GM12878 (cell line): Measurements from ENCODE around the gene HOXD9. TPM values are rescaled to one million over a fixed set of nuclear protein-coding genes. Genes with fewer than 3 reads are reported as not detected.

Experiments
- ATAC-seq: fragments of 200-7000 bp; cut with Tn5 transposase; 3 replicates; pipeline ENCODE4 v1.9.1; 2020; ENCODE audit warnings: mild to moderate bottlenecking, moderate library complexity
- BruUV-seq: library from RNA; stranded (reverse); fragments of 400-500 nt; replicated peaks from 2 replicates; lab custom pipeline; 2021; lab: Mats Ljungman, UMichigan
- CTCF ChIA-PET: fragments of 300-600 bp; sonication (Branson Sonifier 250); formaldehyde crosslinking; extraction: SDS; loops from one replicate; lab custom pipeline; 2021; ENCODE audit warnings: inconsistent platforms; lab: Yijun Ruan, JAX
- POLR2A ChIA-PET: fragments of 350-600 bp; formaldehyde crosslinking; extraction: SDS; loops from one replicate; lab custom pipeline; 2021; ENCODE audit warnings: inconsistent platforms; lab: Charles Lee
- RAD21 ChIA-PET: fragments of 300-600 bp; sonication (Branson Sonifier 250); formaldehyde crosslinking; loops from one replicate; lab custom pipeline; 2023; ENCODE audit warnings: antibody characterized with exemption; ENCODE audit not compliant: unreplicated experiment; lab: Charles Lee
- SMC1A ChIA-PET: fragments of 300-600 bp; sonication (Branson Sonifier 250); formaldehyde crosslinking; loops from one replicate; lab custom pipeline; 2023; ENCODE audit not compliant: unreplicated experiment, uncharacterized antibody; lab: Charles Lee
- DNase-seq: peaks from one replicate; pipeline ENCODE4 v3.0.0-alpha.2; 2011; ENCODE audit warnings: low read depth, low spot score
- FAIRE-seq: peaks from 3 replicates; lab custom pipeline; 2011; peaks lifted over from hg19 to GRCh38; lab: Jason Lieb, UNC
- H2AFZ ChIP-seq: 2 replicates; pipeline ENCODE4 v1.6.0; 2011; ENCODE audit warnings: low read depth, low read length, control low read depth; ENCODE audit not compliant: control insufficient read depth
- H3K27ac ChIP-seq: 2 replicates; pipeline ENCODE4 v1.5.1; 2011; ENCODE audit warnings: control low read depth; ENCODE audit not compliant: control insufficient read depth, insufficient read depth
- H3K27me3 ChIP-seq, 2 experiments: replicated peaks in 1 of 2; 2 replicates each; pipeline versions ENCODE4 v1.6.0 to v1.6.1; 2011; ENCODE audit warnings: low read length in 1 of 2; ENCODE audit not compliant: control insufficient read depth in 2 of 2, insufficient read depth in 2 of 2
- H3K36me3 ChIP-seq, 2 experiments: 2 replicates each; pipeline ENCODE4 v1.5.1; 2011; ENCODE audit warnings: low read length in 1 of 2; ENCODE audit not compliant: control insufficient read depth in 2 of 2, insufficient read depth in 2 of 2
- H3K4me1 ChIP-seq: 2 replicates; pipeline ENCODE4 v1.6.1; 2011; ENCODE audit warnings: mild to moderate bottlenecking, low read length, moderate library complexity, mixed read lengths; ENCODE audit not compliant: control insufficient read depth, insufficient read depth
- H3K4me2 ChIP-seq: 2 replicates; pipeline ENCODE4 v1.6.0; 2011; ENCODE audit warnings: control low read depth; ENCODE audit not compliant: control insufficient read depth, insufficient read depth
- H3K4me3 ChIP-seq: fragments of 200-600 bp; sonication (generic); 2 replicates; pipeline ENCODE4 v1.5.1; 2016
- H3K79me2 ChIP-seq: 2 replicates; pipeline ENCODE4 v1.6.0; 2011; ENCODE audit warnings: low read length; ENCODE audit not compliant: control insufficient read depth, insufficient read depth
- H3K9ac ChIP-seq: 2 replicates; pipeline ENCODE4 v1.8.0; 2011; ENCODE audit warnings: low read length, control low read depth, mixed read lengths; ENCODE audit not compliant: control insufficient read depth, insufficient read depth
- H3K9me3 ChIP-seq: replicated peaks from 3 replicates; pipeline ENCODE4 v1.5.1; 2011; ENCODE audit warnings: mild to moderate bottlenecking, low read length; ENCODE audit not compliant: control insufficient read depth, insufficient read depth
- H4K20me1 ChIP-seq: 2 replicates; pipeline ENCODE4 v1.6.0; 2011; ENCODE audit not compliant: control insufficient read depth, insufficient read depth
- BRCA1 ChIP-seq: IDR thresholded peaks from 2 replicates; pipeline ENCODE4 v1.6.1; 2011; ENCODE audit warnings: low read depth, low read length, improper control_type of control experiment
- CHD1 ChIP-seq: IDR thresholded peaks from 2 replicates; pipeline ENCODE4 v1.6.1; 2012; ENCODE audit warnings: low read depth, low read length, improper control_type of control experiment
- CUX1 ChIP-seq: IDR thresholded peaks from 2 replicates; pipeline ENCODE4 v1.6.1; 2012; ENCODE audit warnings: improper control_type of control experiment, low read depth, low read length; ENCODE audit not compliant: insufficient replicate concordance
- EED ChIP-seq: sonication (generic); IDR thresholded peaks from 2 replicates; pipeline ENCODE4 v1.6.1; 2016; ENCODE audit warnings: antibody characterized with exemption, low read depth
- IRF4 ChIP-seq: IDR thresholded peaks from 2 replicates; pipeline ENCODE4 v1.6.1; 2011; ENCODE audit warnings: low read depth, low read length
- USF2 ChIP-seq: IDR thresholded peaks from 2 replicates; pipeline ENCODE4 v1.6.1; 2011; ENCODE audit warnings: low read depth, low read length, improper control_type of control experiment, borderline replicate concordance
- WGBS: methylation state at CpG from one replicate; pipeline ENCODE4 v1.1.6; 2016; ENCODE audit warnings: low lambda C conversion rate; ENCODE audit not compliant: insufficient replicate concordance, insufficient coverage; ENCODE audit errors: missing lambda C conversion rate; 5-methylcytosine and 5-hydroxymethylcytosine counted together
- in situ Hi-C: fragments of 300-500 bp; cut with MboI; formaldehyde crosslinking; loops from 9 replicates; pipeline ENCODE4 v1.14.3; 2018; ENCODE audit warnings: mixed read lengths
- intact Hi-C: fragments of 100-400 bp; cut with micrococcal nuclease; formaldehyde crosslinking; loops from one replicate; pipeline ENCODE4 v1.14.2; 2022; ENCODE audit not compliant: unreplicated experiment
- polyA plus RNA-seq, 11 experiments: library from polyadenylated mRNA; depleted of rRNA in 4 of 11; unstranded in 6 of 11; stranded (reverse) in 5 of 11; fragments of >200 nt; fragmentation: Nextera tagmentation in 4 of 11; fragmentation: Illumina TruSeq in 1 of 11; extraction: Ambion mirVana in 4 of 11; extraction: Trizol in 1 of 11; gene quantifications; 1 replicate in 1 of 11; 2 replicates in 10 of 11; pipeline versions ENCODE4 v1.2.1 to v1.2.3, GENCODE V29; 2011 to 2016; ENCODE audit warnings: inconsistent platforms in 2 of 11, missing spikeins in 2 of 11, low read depth in 1 of 11
- total RNA-seq, 4 experiments: library from RNA; depleted of rRNA in 3 of 4; stranded (reverse); fragments of >200 nt in 3 of 4; fragmentation: Illumina TruSeq in 1 of 4; extraction: Trizol in 1 of 4; gene quantifications; 2 replicates each; pipeline versions ENCODE4 v1.2.1 to v1.2.3, GENCODE V29; 2013 to 2021

HOXD9 gene
- total and polyA plus RNA-seq, 10 of the 15 experiments (the other 5 are each of a cell fraction or from before 2014, with no cell fraction given) = not detected

GRCh38 chr2:176120364-176121189 is 1.9 kb upstream of the HOXD9 start:
- ChIA-PET RAD21 (no interaction called here), SMC1A (no interaction called here), POLR2A (no interaction called here), CTCF (interaction anchor here (0.6 to 1.4 kb wide), 5 partner anchors 10 to 531 kb away, joined by 3 to 7 read pairs (median 4); no protein-coding TSS in a partner anchor)
- BruUV-seq = no TSS peak
- H3K27ac ChIP-seq = no peak overlapping the region
- H4K20me1 ChIP-seq = no peaks in the 10 kb centered on the region
- H3K4me1 ChIP-seq = no peaks in the 10 kb centered on the region
- H3K27me3 ChIP-seq = peaks cover 7 to 37% of the 10 kb centered on the region in 2 experiments
- no peaks in the 10 kb centered on the region for H3K79me2 ChIP-seq
- no peak overlapping the region for H3K4me2 ChIP-seq
- ATAC-seq (no peak), DNase-seq (no peak), FAIRE-seq (no peak)
- no peak overlapping the region for H2AFZ ChIP-seq
- peaks cover 1% of the 10 kb centered on the region; the same call in 1 of the 3 replicates for H3K9me3 ChIP-seq
- H3K36me3 ChIP-seq = no peaks in the 10 kb centered on the region
- TF ChIP-seq CHD1 = no peak
- no peak for TF ChIP-seq IRF4
- TF ChIP-seq BRCA1 = no peak
- no peak for TF ChIP-seq CUX1
- no peak for TF ChIP-seq USF2
- TF ChIP-seq EED = no peak
- intact Hi-C loops = no loop called here
- no peak overlapping the region for H3K9ac ChIP-seq
- WGBS = 23% methylated on average over 13 of the region's 13 CpGs
- in situ Hi-C loops = loop anchor here (10.0 kb wide), 1 partner anchor 704 kb away; no protein-coding TSS in a partner anchor
- H3K4me3 ChIP-seq = no peak overlapping the region
